Activated CD4-positive, alpha-beta T cell treated with anti-CD3 and anti-CD28 coated beads for 36 hours (primary cell): ENCODE results near the gene CSF1R. TPM values are rescaled to one million over a fixed set of nuclear protein-coding genes. Genes with fewer than 3 reads are reported as not detected.
"Not testable (repeated sequence)": the region's sequence is repeated elsewhere in the genome, so short reads cannot be mapped to it uniquely, and the experiment has no call there.

Experiments
- ATAC-seq: fragments of 200-7000 bp; cut with Tn5 transposase; one replicate; pipeline ENCODE4 v1.10.0; 2021; ENCODE audit warnings: mild to moderate bottlenecking, moderate library complexity
- CTCF ChIA-PET: fragments of 350-600 bp; sonication (Branson Sonifier 250); formaldehyde crosslinking; loops from one replicate; lab custom pipeline; 2021; ENCODE audit warnings: antibody characterized with exemption; lab: Charles Lee
- POLR2A ChIA-PET: fragments of 350-600 bp; sonication (Branson Sonifier 250); formaldehyde crosslinking; loops from one replicate; lab custom pipeline; 2021; ENCODE audit warnings: antibody characterized with exemption, inconsistent platforms; lab: Charles Lee
- DNase-seq: peaks from one replicate; pipeline ENCODE4 v3.0.0-alpha.2; 2020
- H3K27ac Mint-ChIP-seq: one replicate; pipeline ENCODE4 v1.8.0; 2021; ENCODE audit warnings: mixed read lengths
- H3K27me3 Mint-ChIP-seq: one replicate; pipeline ENCODE4 v1.8.0; 2021; ENCODE audit warnings: mixed read lengths
- H3K36me3 Mint-ChIP-seq: one replicate; pipeline ENCODE4 v1.8.0; 2021; ENCODE audit warnings: low read depth, mixed read lengths
- H3K4me1 Mint-ChIP-seq: one replicate; pipeline ENCODE4 v1.8.0; 2021; ENCODE audit warnings: mixed read lengths
- H3K4me3 Mint-ChIP-seq: one replicate; pipeline ENCODE4 v1.8.0; 2021; ENCODE audit warnings: mild to moderate bottlenecking, moderate library complexity, mixed read lengths
- H3K9me3 Mint-ChIP-seq: one replicate; pipeline ENCODE4 v1.8.0; 2021; ENCODE audit warnings: low read depth, mixed read lengths
- intact Hi-C, 2 experiments: fragments of 100-400 bp; cut with DNase I in 1 of 2; cut with micrococcal nuclease in 1 of 2; formaldehyde crosslinking; loops; one replicate each; pipeline versions ENCODE4 v1.14.2 to v1.15.1; 2022 to 2024; cut with DNase I, micrococcal nuclease
- total RNA-seq, 2 experiments: library from RNA; stranded (reverse); gene quantifications; one replicate each; pipeline ENCODE4 v1.2.3, GENCODE V29; 2021

CSF1R gene
- total RNA-seq, 2 experiments from 2014 or later, result 0.41 to 0.76 TPM

DNA sequence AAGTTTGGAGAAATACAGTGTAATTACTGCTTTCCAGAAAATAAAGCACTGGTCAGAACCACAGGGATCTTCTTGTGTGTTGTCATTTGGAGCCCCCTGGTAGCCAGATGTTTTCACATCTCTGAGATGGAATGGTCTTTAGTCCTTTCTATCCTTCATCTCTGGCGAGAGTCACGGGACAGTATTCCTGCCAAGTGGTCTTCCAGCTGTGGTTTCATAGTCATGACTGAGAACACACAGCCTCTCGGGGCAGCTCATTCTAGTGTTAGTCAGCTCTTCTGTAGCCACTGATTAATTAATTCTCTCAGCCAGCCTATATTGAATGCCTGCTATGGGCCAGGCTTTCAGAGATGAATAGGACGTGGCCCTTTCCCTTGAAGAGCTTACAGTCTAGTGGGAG lies 51.7 kb downstream of the CSF1R start:
- Mint-ChIP-seq H3K27ac (no peak overlapping the region), H3K27me3 (no peaks in the 10 kb centered on the region), H3K4me1 (no peaks in the 10 kb centered on the region), H3K4me3 (no peak overlapping the region), H3K9me3 (no peaks in the 10 kb centered on the region), H3K36me3 (peaks cover 50% of the 10 kb centered on the region)
- DNase-seq (no peak), ATAC-seq (no peak)
- ChIA-PET CTCF (interaction anchor here (0.6 to 1.8 kb wide), 3 partner anchors 11 to 143 kb away, joined by 3 to 4 read pairs (median 4); no protein-coding TSS in a partner anchor), POLR2A (no interaction called here)
- intact Hi-C loops, result no loop called here

DNA sequence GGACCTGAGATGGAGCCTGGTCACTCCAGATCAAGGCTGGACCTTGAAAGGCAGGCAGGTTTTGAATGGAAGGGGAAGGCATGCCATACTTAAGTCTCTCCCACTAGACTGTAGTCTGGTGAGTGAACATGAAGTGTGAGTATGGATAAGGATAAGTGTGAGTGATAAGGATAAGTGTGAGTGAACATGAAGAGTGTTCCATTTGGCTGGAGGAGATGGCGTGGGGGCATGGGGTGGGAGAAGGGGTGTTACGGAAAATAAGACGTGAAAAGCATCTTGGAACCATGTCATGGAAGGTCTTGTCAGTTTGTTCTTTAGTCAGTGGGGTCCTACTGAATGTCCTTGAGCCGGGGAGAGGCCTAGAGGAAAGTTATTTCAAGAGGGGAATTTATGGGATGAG lies 53.0 kb downstream of the CSF1R start:
- no peaks in the 10 kb centered on the region for H3K9me3 Mint-ChIP-seq
- CTCF ChIA-PET, result no interaction called here
- ATAC-seq (no peak), DNase-seq (no peak)
- H3K4me1 Mint-ChIP-seq, result no peaks in the 10 kb centered on the region
- H3K4me3 Mint-ChIP-seq, result no peak overlapping the region
- intact Hi-C loops, result no loop called here
- H3K27me3 Mint-ChIP-seq, result no peaks in the 10 kb centered on the region
- peaks cover 49% of the 10 kb centered on the region for H3K36me3 Mint-ChIP-seq
- no peak overlapping the region for H3K27ac Mint-ChIP-seq
- POLR2A ChIA-PET, result no interaction called here

GRCh38 chr5:150028047-150028446 lies 58.3 kb downstream of the CSF1R start:
- ATAC-seq, H3K27me3 Mint-ChIP-seq, H3K4me3 Mint-ChIP-seq, CTCF ChIA-PET, H3K9me3 Mint-ChIP-seq, intact Hi-C loops, POLR2A ChIA-PET, DNase-seq, H3K27ac Mint-ChIP-seq, H3K4me1 Mint-ChIP-seq: not testable (repeated sequence)
- H3K36me3 Mint-ChIP-seq, result peaks cover 43% of the 10 kb centered on the region

- ATAC-seq (no peak), DNase-seq (no peak)
- ChIA-PET POLR2A (no interaction called here), CTCF (interaction anchor here (0.6 to 1.1 kb wide), 3 partner anchors 24 to 92 kb away, joined by 3 read pairs; no protein-coding TSS in a partner anchor)
- Mint-ChIP-seq H3K27ac (no peak overlapping the region), H3K4me1 (peaks cover 8% of the 10 kb centered on the region), H3K9me3 (no peaks in the 10 kb centered on the region), H3K4me3 (no peak overlapping the region), H3K27me3 (no peaks in the 10 kb centered on the region), H3K36me3 (peaks cover 48% of the 10 kb centered on the region)
- intact Hi-C loops, result no loop called here
Observed at GRCh38 chr5:150026682-150027172, 59.6 kb downstream of the CSF1R start.

DNA sequence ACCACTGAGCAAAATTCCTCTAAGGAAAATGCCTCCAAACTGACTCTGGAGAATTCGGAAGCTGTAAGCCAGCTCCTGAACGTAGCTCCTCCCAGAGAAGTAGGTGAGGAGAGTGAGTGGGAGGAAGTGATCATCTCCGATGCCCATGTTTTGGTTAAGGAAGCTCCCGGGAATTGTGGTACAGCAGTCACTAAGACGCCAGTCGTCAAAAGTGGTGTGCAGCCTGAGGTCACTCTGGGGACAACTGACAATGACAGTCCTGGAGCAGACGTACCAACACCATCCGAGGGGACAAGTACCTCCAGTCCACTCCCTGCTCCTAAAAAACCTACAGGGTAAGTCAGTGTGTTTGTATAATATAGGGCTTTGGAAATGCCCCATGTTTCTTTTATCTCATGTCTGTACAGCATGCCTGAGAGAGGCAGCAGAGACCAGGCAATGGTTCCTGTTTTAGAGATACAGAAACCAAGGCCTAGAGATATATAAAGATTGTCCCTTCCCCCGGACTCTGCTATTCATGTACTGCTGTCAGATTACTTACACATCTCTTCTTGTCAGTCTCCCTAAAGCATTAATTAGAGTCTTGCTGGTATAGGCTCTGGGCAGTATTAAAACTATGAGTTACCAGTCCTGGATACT lies 61.9 kb downstream of the CSF1R start:
- POLR2A ChIA-PET, result no interaction called here
- intact Hi-C loops, result no loop called here
- Mint-ChIP-seq H3K27ac (no peak overlapping the region), H3K4me1 (peaks cover 15% of the 10 kb centered on the region), H3K4me3 (no peak overlapping the region), H3K9me3 (no peaks in the 10 kb centered on the region), H3K27me3 (no peaks in the 10 kb centered on the region), H3K36me3 (peaks cover 54% of the 10 kb centered on the region)
- CTCF ChIA-PET, result interaction anchor here (1.3 kb wide), 1 partner anchor 17 kb away, joined by 6 read pairs; no protein-coding TSS in a partner anchor
- DNase-seq (no peak), ATAC-seq (no peak)

- Mint-ChIP-seq H3K36me3 (peaks cover 58% of the 10 kb centered on the region), H3K9me3 (no peaks in the 10 kb centered on the region), H3K27me3 (no peaks in the 10 kb centered on the region), H3K4me1 (peaks cover 15% of the 10 kb centered on the region), H3K4me3 (no peak overlapping the region), H3K27ac (no peak overlapping the region)
- intact Hi-C loops, result no loop called here
- CTCF ChIA-PET, result interaction anchor here (0.5 to 2.8 kb wide), 3 partner anchors 8 to 15 kb away, joined by 3 to 8 read pairs (median 6); no protein-coding TSS in a partner anchor
- DNase-seq (no peak), ATAC-seq (no peak)
- POLR2A ChIA-PET, result no interaction called here
Observed at GRCh38 chr5:150023136-150023535, 63.2 kb downstream of the CSF1R start.

DNA sequence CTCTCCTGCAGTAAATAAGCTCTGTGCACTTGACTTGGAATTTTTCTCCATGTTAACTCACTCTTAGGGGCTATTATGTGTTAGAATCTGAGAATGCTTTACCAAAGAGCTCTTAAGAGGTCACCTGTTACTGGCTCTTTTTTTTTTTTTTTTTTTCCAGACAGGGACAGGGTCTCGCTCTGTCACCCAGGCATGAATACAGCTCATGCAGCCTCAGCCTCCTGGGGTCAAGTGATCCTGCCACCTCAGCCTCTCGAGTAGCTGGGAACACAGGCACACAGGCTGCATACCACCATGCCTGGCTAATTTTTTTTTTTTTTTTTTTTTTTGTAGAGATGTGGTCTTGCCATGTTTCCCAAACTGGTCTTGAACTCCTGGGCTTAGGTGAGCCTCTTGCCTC lies 63.7 kb downstream of the CSF1R start:
- Mint-ChIP-seq H3K4me3 (no peak overlapping the region), H3K27me3 (no peaks in the 10 kb centered on the region), H3K27ac (no peak overlapping the region), H3K4me1 (peaks cover 15% of the 10 kb centered on the region), H3K9me3 (no peaks in the 10 kb centered on the region), H3K36me3 (peaks cover 54% of the 10 kb centered on the region)
- ChIA-PET POLR2A (no interaction called here), CTCF (interaction anchor here (2.8 kb wide), 1 partner anchor 9 kb away, joined by 8 read pairs; no protein-coding TSS in a partner anchor)
- ATAC-seq, result no peak
- no peak for DNase-seq
- intact Hi-C loops, result no loop called here

DNA sequence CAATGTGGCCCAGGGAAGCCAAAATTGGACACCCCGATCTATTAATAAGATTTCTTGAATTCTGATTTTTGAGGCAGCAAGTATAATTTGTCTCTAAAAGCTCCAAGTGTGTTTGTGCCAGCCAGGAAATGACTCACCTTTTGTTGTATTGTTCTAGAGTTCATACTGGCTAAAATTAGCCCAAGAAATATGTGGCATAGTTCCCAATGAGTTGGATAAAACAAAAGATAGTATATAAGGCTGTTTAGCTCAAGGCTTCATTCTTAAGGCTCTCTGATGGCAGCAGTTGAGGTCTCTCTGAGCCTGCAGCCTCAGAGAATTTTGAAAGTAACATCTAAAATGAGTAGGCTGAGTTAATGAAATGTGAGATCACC lies 64.2 kb downstream of the CSF1R start:
- Mint-ChIP-seq H3K27me3 (no peaks in the 10 kb centered on the region), H3K9me3 (no peaks in the 10 kb centered on the region), H3K27ac (peak overlapping the region; percentile 51), H3K36me3 (peaks cover 54% of the 10 kb centered on the region), H3K4me3 (no peak overlapping the region), H3K4me1 (peaks cover 15% of the 10 kb centered on the region)
- intact Hi-C loops, result no loop called here
- no peak for DNase-seq
- CTCF ChIA-PET, result interaction anchor here (0.5 to 2.8 kb wide), 3 partner anchors 9 to 881 kb away, joined by 3 to 8 read pairs (median 7); partner anchors contain the start of gene ABLIM3
- POLR2A ChIA-PET, result no interaction called here
- no peak for ATAC-seq

GRCh38 chr5:150021491-150022157 lies 64.7 kb downstream of the CSF1R start:
- Mint-ChIP-seq H3K27me3 (no peaks in the 10 kb centered on the region), H3K4me3 (no peak overlapping the region), H3K27ac (peak overlapping the region; percentile 51), H3K36me3 (peaks cover 55% of the 10 kb centered on the region), H3K9me3 (no peaks in the 10 kb centered on the region), H3K4me1 (peaks cover 15% of the 10 kb centered on the region)
- intact Hi-C loops, result no loop called here
- no peak for DNase-seq
- ATAC-seq, result no peak
- CTCF ChIA-PET, result interaction anchor here (0.5 to 2.8 kb wide), 4 partner anchors 10 to 880 kb away, joined by 3 to 8 read pairs (median 6); partner anchors contain the start of gene ABLIM3
- POLR2A ChIA-PET, result no interaction called here

DNA sequence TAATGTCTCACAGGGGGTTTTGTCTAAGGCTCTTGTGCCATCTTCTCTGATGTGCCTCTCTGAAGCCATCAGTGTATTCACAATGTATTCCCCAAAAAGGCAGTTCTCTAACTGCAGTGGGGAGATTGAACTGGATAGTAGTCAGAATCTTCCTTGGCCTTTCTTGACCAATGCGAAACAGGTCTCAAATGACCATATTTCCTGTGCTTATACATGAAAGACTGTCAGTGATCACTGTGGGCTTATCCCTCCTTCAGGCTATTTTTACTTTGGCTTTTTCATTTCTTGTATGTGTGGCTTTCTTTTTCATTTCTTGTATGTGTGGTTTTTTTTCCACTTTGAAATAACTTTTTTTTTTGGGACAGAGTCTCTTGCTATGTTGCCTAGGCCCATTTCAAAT lies 66.1 kb downstream of the CSF1R start:
- POLR2A ChIA-PET, result no interaction called here
- Mint-ChIP-seq H3K4me3 (no peak overlapping the region), H3K4me1 (peaks cover 15% of the 10 kb centered on the region), H3K27ac (no peak overlapping the region), H3K27me3 (no peaks in the 10 kb centered on the region), H3K36me3 (peaks cover 57% of the 10 kb centered on the region), H3K9me3 (peaks cover 4% of the 10 kb centered on the region)
- DNase-seq (no peak), ATAC-seq (no peak)
- CTCF ChIA-PET, result interaction anchor here (0.7 to 2.8 kb wide), 4 partner anchors 10 to 165 kb away, joined by 3 to 8 read pairs (median 6); no protein-coding TSS in a partner anchor
- intact Hi-C loops, result no loop called here

- peaks cover 4% of the 10 kb centered on the region for H3K9me3 Mint-ChIP-seq
- H3K4me1 Mint-ChIP-seq, result peaks cover 22% of the 10 kb centered on the region
- H3K27me3 Mint-ChIP-seq, result no peaks in the 10 kb centered on the region
- no peak for ATAC-seq
- no peak overlapping the region for H3K27ac Mint-ChIP-seq
- intact Hi-C loops, result no loop called here
- ChIA-PET POLR2A (no interaction called here), CTCF (interaction anchor here (0.7 to 1.4 kb wide), 6 partner anchors 13 to 26 kb away, joined by 3 to 6 read pairs (median 4); partner anchors contain the start of genes HMGXB3 and TIGD6)
- no peak overlapping the region for H3K4me3 Mint-ChIP-seq
- no peak for DNase-seq
- peaks cover 75% of the 10 kb centered on the region for H3K36me3 Mint-ChIP-seq
Observed at GRCh38 chr5:150017226-150018005, 68.9 kb downstream of the CSF1R start.
